GM12878 (cell line): ENCODE results near the gene TGDS. TPM values are rescaled to one million over a fixed set of nuclear protein-coding genes. Genes with fewer than 3 reads are reported as not detected.
A peak's percentile ranks its signal among the peaks of the same experiment; 100 is the strongest.

Experiments used
- ATAC-seq: fragments of 200-7000 bp; cut with Tn5 transposase; 3 replicates; pipeline ENCODE4 v1.9.1; 2020; ENCODE audit warnings: mild to moderate bottlenecking, moderate library complexity
- BruUV-seq: library from RNA; stranded (reverse); fragments of 400-500 nt; replicated peaks from 2 replicates; lab custom pipeline; 2021; lab: Mats Ljungman, UMichigan
- CTCF ChIA-PET: fragments of 300-600 bp; sonication (Branson Sonifier 250); formaldehyde crosslinking; extraction: SDS; loops from one replicate; lab custom pipeline; 2021; ENCODE audit warnings: inconsistent platforms; lab: Yijun Ruan, JAX
- POLR2A ChIA-PET: fragments of 350-600 bp; formaldehyde crosslinking; extraction: SDS; loops from one replicate; lab custom pipeline; 2021; ENCODE audit warnings: inconsistent platforms; lab: Charles Lee
- RAD21 ChIA-PET: fragments of 300-600 bp; sonication (Branson Sonifier 250); formaldehyde crosslinking; loops from one replicate; lab custom pipeline; 2023; ENCODE audit warnings: antibody characterized with exemption; ENCODE audit not compliant: unreplicated experiment; lab: Charles Lee
- SMC1A ChIA-PET: fragments of 300-600 bp; sonication (Branson Sonifier 250); formaldehyde crosslinking; loops from one replicate; lab custom pipeline; 2023; ENCODE audit not compliant: unreplicated experiment, uncharacterized antibody; lab: Charles Lee
- DNase-seq: peaks from one replicate; pipeline ENCODE4 v3.0.0-alpha.2; 2011; ENCODE audit warnings: low read depth, low spot score
- FAIRE-seq: peaks from 3 replicates; lab custom pipeline; 2011; peaks lifted over from hg19 to GRCh38; lab: Jason Lieb, UNC
- H2AFZ ChIP-seq: 2 replicates; pipeline ENCODE4 v1.6.0; 2011; ENCODE audit warnings: low read depth, low read length, control low read depth; ENCODE audit not compliant: control insufficient read depth
- H3K27ac ChIP-seq: 2 replicates; pipeline ENCODE4 v1.5.1; 2011; ENCODE audit warnings: control low read depth; ENCODE audit not compliant: control insufficient read depth, insufficient read depth
- H3K27me3 ChIP-seq, 2 experiments: replicated peaks in 1 of 2; 2 replicates each; pipeline versions ENCODE4 v1.6.0 to v1.6.1; 2011; ENCODE audit warnings: low read length in 1 of 2; ENCODE audit not compliant: control insufficient read depth in 2 of 2, insufficient read depth in 2 of 2
- H3K36me3 ChIP-seq, 2 experiments: 2 replicates each; pipeline ENCODE4 v1.5.1; 2011; ENCODE audit warnings: low read length in 1 of 2; ENCODE audit not compliant: control insufficient read depth in 2 of 2, insufficient read depth in 2 of 2
- H3K4me1 ChIP-seq: 2 replicates; pipeline ENCODE4 v1.6.1; 2011; ENCODE audit warnings: mild to moderate bottlenecking, low read length, moderate library complexity, mixed read lengths; ENCODE audit not compliant: control insufficient read depth, insufficient read depth
- H3K4me2 ChIP-seq: 2 replicates; pipeline ENCODE4 v1.6.0; 2011; ENCODE audit warnings: control low read depth; ENCODE audit not compliant: control insufficient read depth, insufficient read depth
- H3K4me3 ChIP-seq: fragments of 200-600 bp; sonication (generic); 2 replicates; pipeline ENCODE4 v1.5.1; 2016
- H3K79me2 ChIP-seq: 2 replicates; pipeline ENCODE4 v1.6.0; 2011; ENCODE audit warnings: low read length; ENCODE audit not compliant: control insufficient read depth, insufficient read depth
- H3K9ac ChIP-seq: 2 replicates; pipeline ENCODE4 v1.8.0; 2011; ENCODE audit warnings: low read length, control low read depth, mixed read lengths; ENCODE audit not compliant: control insufficient read depth, insufficient read depth
- H3K9me3 ChIP-seq: replicated peaks from 3 replicates; pipeline ENCODE4 v1.5.1; 2011; ENCODE audit warnings: mild to moderate bottlenecking, low read length; ENCODE audit not compliant: control insufficient read depth, insufficient read depth
- H4K20me1 ChIP-seq: 2 replicates; pipeline ENCODE4 v1.6.0; 2011; ENCODE audit not compliant: control insufficient read depth, insufficient read depth
- BCL11A ChIP-seq: IDR thresholded peaks from 2 replicates; pipeline ENCODE4 v1.6.1; 2011; ENCODE audit warnings: low read depth, low read length
- CHD1 ChIP-seq: IDR thresholded peaks from 2 replicates; pipeline ENCODE4 v1.6.1; 2012; ENCODE audit warnings: low read depth, low read length, improper control_type of control experiment
- CHD4 ChIP-seq: fragments of 200-600 bp; sonication (generic); IDR thresholded peaks from 2 replicates; pipeline ENCODE4 v1.6.1; 2016; ENCODE audit warnings: mild to moderate bottlenecking
- CTCF ChIP-seq, 3 experiments: IDR thresholded peaks in 2 of 3; conservative IDR thresholded peaks in 1 of 3; 2 replicates each; pipeline ENCODE4 v1.5.1; 2011; ENCODE audit warnings: low read depth in 3 of 3, low read length in 3 of 3, mild to moderate bottlenecking in 3 of 3, control low read depth in 2 of 3, moderate library complexity in 2 of 3, inconsistent platforms in 1 of 3, mixed read lengths in 1 of 3; ENCODE audit not compliant: control insufficient read depth in 2 of 3, insufficient read depth in 1 of 3; ENCODE audit errors: extremely low read depth in 1 of 3
- FOXK2 ChIP-seq: fragments of 450-650 bp; IDR thresholded peaks from 2 replicates; pipeline ENCODE4 v1.6.1; 2017; ENCODE audit warnings: mild to moderate bottlenecking, moderate library complexity
- HDGF ChIP-seq: fragments of 450-650 bp; IDR thresholded peaks from 2 replicates; pipeline ENCODE4 v1.6.1; 2016; ENCODE audit warnings: antibody characterized with exemption
- HSF1 ChIP-seq: fragments of 150-350 bp; IDR thresholded peaks from 2 replicates; pipeline ENCODE4 v1.6.1; 2014; ENCODE audit warnings: mild to moderate bottlenecking, low read depth, low read length
- JUNB ChIP-seq: IDR thresholded peaks from 2 replicates; pipeline ENCODE4 v1.6.1; 2016; ENCODE audit warnings: antibody characterized with exemption, mild to moderate bottlenecking
- MEF2B ChIP-seq: fragments of 450-650 bp; IDR thresholded peaks from 2 replicates; pipeline ENCODE4 v1.6.1; 2018; ENCODE audit warnings: mild to moderate bottlenecking, moderate library complexity; ENCODE audit not compliant: partially characterized antibody, poor library complexity, severe bottlenecking
- MLLT1 ChIP-seq: fragments of 450-650 bp; IDR thresholded peaks from 2 replicates; pipeline ENCODE4 v1.6.1; 2016; ENCODE audit warnings: mild to moderate bottlenecking
- NFXL1 ChIP-seq: fragments of 450-650 bp; IDR thresholded peaks from 2 replicates; pipeline ENCODE4 v1.6.1; 2017; ENCODE audit warnings: antibody characterized with exemption, mild to moderate bottlenecking, borderline replicate concordance
- NKRF ChIP-seq: fragments of 450-650 bp; conservative IDR thresholded peaks from 2 replicates; pipeline ENCODE4 v1.6.1; 2017; ENCODE audit warnings: mild to moderate bottlenecking, moderate library complexity
- NR2C1 ChIP-seq: fragments of 450-650 bp; IDR thresholded peaks from 2 replicates; pipeline ENCODE4 v1.6.1; 2017; ENCODE audit warnings: antibody characterized with exemption, mild to moderate bottlenecking, moderate library complexity
- YY1 ChIP-seq: IDR thresholded peaks from 2 replicates; pipeline ENCODE4 v1.6.1; 2011; ENCODE audit warnings: low read depth, mild to moderate bottlenecking, low read length
- WGBS: methylation state at CpG from one replicate; pipeline ENCODE4 v1.1.6; 2016; ENCODE audit warnings: low lambda C conversion rate; ENCODE audit not compliant: insufficient replicate concordance, insufficient coverage; ENCODE audit errors: missing lambda C conversion rate; 5-methylcytosine and 5-hydroxymethylcytosine counted together
- in situ Hi-C: fragments of 300-500 bp; cut with MboI; formaldehyde crosslinking; loops from 9 replicates; pipeline ENCODE4 v1.14.3; 2018; ENCODE audit warnings: mixed read lengths
- intact Hi-C: fragments of 100-400 bp; cut with micrococcal nuclease; formaldehyde crosslinking; loops from one replicate; pipeline ENCODE4 v1.14.2; 2022; ENCODE audit not compliant: unreplicated experiment
- polyA plus RNA-seq, 11 experiments: library from polyadenylated mRNA; depleted of rRNA in 4 of 11; unstranded in 6 of 11; stranded (reverse) in 5 of 11; fragments of >200 nt; fragmentation: Nextera tagmentation in 4 of 11; fragmentation: Illumina TruSeq in 1 of 11; extraction: Ambion mirVana in 4 of 11; extraction: Trizol in 1 of 11; gene quantifications; 1 replicate in 1 of 11; 2 replicates in 10 of 11; pipeline versions ENCODE4 v1.2.1 to v1.2.3, GENCODE V29; 2011 to 2016; ENCODE audit warnings: inconsistent platforms in 2 of 11, missing spikeins in 2 of 11, low read depth in 1 of 11
- total RNA-seq, 4 experiments: library from RNA; depleted of rRNA in 3 of 4; stranded (reverse); fragments of >200 nt in 3 of 4; fragmentation: Illumina TruSeq in 1 of 4; extraction: Trizol in 1 of 4; gene quantifications; 2 replicates each; pipeline versions ENCODE4 v1.2.1 to v1.2.3, GENCODE V29; 2013 to 2021

The TGDS gene
- total and polyA plus RNA-seq, 10 of the 15 experiments (the other 5 are each of a cell fraction or from before 2014, with no cell fraction given) = 13.1 to 44.3 (median 23.8) TPM

- TF ChIP-seq MEF2B (peak; percentile 50), NKRF (no peak; the same call in none of the 2 replicates), NFXL1 (no peak), CHD1 (no peak), BCL11A (no peak), CHD4 (no peak)
Measured at GRCh38 chr13:94549232-94550061, 46.5 kb downstream of the TGDS start (continued).

- under 1% methylated on average over 19 of the region's 19 CpGs for WGBS
- FAIRE-seq = no peak
- DNase-seq = no peak
- Histone ChIP-seq H3K4me1 (no peaks in the 10 kb centered on the region), H3K36me3 (no peaks in the 10 kb centered on the region), H3K4me3 (peak overlapping the region; percentile 83), H4K20me1 (no peaks in the 10 kb centered on the region), H2AFZ (peak overlapping the region; percentile 78), H3K9ac (peak overlapping the region; percentile 83), H3K27ac (peak overlapping the region; percentile 92), H3K79me2 (no peaks in the 10 kb centered on the region; the same call in 1 of the 2 replicates), H3K9me3 (no peaks in the 10 kb centered on the region), H3K27me3 (no peaks in the 10 kb centered on the region), H3K4me2 (peak overlapping the region; percentile 97)
- ATAC-seq = peak; percentile 80
- BruUV-seq = no TSS peak
- in situ Hi-C loops = no loop called here
- intact Hi-C loops = loop anchor here (1.0 kb wide), 2 partner anchors 46 to 52 kb away; partner anchors contain the start of gene GPR180
- ChIA-PET CTCF (interaction anchor here (1.0 to 3.5 kb wide), 8 partner anchors 12 to 142 kb away, joined by 3 to 21 read pairs (median 4); partner anchors contain the start of gene TGDS), RAD21 (interaction anchor here (1.1 to 4.3 kb wide), 5 partner anchors 10 to 70 kb away, joined by 3 to 34 read pairs (median 7); no protein-coding TSS in a partner anchor), SMC1A (interaction anchor here (1.1 to 2.9 kb wide), 9 partner anchors 7 to 71 kb away, joined by 3 to 11 read pairs (median 6); partner anchors contain the start of gene TGDS), POLR2A (interaction anchor here (1.2 to 3.9 kb wide), 4 partner anchors 43 to 60 kb away, joined by 4 to 22 read pairs (median 7); partner anchors contain the start of genes GPR180 and TGDS)
- TF ChIP-seq HSF1 (no peak), HDGF (no peak), YY1 (0 out of 2 replicates have a peak, but pooled peaks have one; percentile 21), FOXK2 (peak; percentile 57; the same call in 1 of the 2 replicates), JUNB (no peak), MLLT1 (0 out of 2 replicates have a peak, but pooled peaks have one; percentile 24), NR2C1 (no peak), CTCF (IDR thresholded peaks at IDR 0.05 in 2 of 3, conservative IDR thresholded peaks at IDR 0.05 in 1 of 3; ENCODE audit: control insufficient read depth in 2 of 3, extremely low read depth in 1 of 3, insufficient read depth in 1 of 3, low read depth in 3 of 3, low read length in 3 of 3) (peak in 2 of 3 experiments; percentile 24 to 25; a peak in 3 of 6 replicates)
Measured at GRCh38 chr13:94548821-94549231, 47.1 kb downstream of the TGDS start.
